HG02870 (cell line): ENCODE results near the gene CCL26.
A peak's percentile ranks its signal among the peaks of the same experiment; 100 is the strongest.
"Not testable (repeated sequence)": the region's sequence is repeated elsewhere in the genome, so short reads cannot be mapped to it uniquely, and the experiment has no call there.

Experiments used
- ATAC-seq: cut with Tn5 transposase; IDR thresholded peaks from one replicate; pipeline ENCODE4 v1.9.1; 2021; ENCODE audit warnings: mild to moderate bottlenecking, moderate library complexity; ENCODE audit not compliant: unreplicated experiment

Gene CCL26

DNA sequence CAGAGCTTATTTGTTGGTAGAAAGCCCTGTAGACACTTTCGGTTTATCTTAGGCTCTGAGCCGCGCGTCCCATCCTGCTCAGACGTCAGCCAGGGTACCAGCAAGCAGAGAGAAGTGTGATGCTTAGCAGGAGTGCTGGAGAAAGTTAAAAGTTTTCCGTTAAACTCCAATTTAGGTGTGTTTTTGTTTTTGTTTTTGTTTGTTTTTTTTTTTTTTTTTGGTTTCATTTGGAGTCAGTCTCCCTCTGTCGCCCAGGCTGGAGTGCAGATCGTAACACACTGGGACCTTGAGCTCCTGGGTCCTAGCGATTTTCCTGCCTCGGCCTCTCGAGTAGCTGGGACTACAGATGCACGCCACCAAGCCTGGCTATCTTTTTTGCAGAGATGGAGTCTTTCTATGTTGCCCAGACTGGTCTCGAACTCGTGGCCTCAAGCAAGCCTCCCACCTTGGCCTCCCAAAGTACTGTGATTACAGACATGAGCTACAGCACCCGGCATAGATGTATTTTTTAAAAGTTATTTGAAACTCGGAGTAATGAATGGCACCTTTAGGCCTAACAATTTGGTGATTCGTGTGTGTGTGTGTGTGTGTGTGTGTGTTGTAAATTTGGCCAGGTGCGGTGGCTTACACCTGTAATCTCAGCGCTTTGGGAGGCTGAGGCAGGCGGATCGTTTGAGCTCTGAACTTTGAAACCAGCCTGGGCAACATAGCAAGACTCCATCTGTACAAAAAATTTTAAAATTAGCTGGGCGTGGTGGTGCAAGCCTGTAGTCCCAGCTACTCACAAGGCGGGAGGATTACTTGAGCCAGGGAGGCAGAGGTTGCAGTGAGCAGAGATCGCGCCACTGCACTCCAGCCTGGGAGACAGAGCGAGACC lies 32.0 kb downstream of the CCL26 start:
- peak; percentile 18 for ATAC-seq

GRCh38 chr7:75738975-75739795 lies 32.8 kb downstream of the CCL26 start:
- ATAC-seq = peak; percentile 92

DNA sequence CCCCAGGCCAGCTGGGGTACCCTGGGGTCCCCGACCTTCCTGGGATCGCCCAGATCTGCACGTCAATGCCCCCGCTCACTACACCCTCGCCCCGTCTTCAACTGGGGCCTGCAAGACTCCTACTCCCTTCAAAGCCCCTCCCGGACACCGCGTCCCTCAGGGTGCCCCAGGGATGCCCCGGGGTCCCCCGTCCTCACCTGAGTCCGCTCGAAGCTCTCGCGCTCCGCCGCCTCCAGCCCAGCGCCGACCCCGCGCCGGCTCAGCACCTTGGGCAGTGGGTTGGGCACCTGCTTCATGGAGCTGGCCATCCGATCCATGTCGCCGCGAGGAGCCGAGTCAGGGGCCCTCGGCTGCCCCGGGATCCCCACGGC lies 33.4 kb downstream of the CCL26 start, which contains the start of gene HIP1:
HIP1 (minus strand) TSS at position 338 of the 371 bp plus-strand sequence; CDS start at position 317, 21 bp downstream.
- no peak for ATAC-seq

DNA sequence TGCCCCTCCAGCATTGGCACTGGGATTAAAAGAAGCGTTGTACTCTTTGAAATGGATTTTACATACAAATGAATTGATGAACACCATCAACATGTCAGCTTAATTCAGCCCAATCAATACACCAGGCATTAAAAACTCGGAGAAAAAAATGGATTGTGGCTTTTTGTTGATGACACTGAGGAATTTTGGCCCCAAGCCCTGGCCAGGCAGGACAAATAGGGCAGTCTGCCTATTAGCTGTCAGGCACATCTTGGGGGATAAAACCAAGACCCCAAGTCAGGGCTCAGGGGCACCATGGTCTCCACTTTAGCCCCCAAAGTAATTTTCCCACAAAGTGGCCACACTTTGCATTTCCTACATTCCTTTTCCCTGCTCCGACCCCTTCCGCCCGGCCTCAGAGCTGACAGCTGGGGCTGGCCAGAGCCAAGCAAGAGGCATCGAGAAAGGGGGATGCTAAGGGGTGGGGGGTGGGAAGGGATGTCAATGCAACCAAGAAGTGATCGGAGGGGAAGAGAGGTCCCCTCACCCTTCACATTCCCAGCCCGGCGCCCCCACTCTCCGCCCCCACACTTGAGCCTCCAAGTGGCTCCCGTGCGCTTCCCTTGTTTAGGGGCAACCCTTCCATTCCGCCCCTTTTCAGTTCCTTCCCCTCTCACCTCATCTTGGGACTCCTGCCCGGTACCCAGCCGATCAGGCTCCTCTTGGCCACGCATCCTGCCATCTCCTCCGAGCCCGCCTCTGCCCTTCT lies 34.0 kb downstream of the CCL26 start:
- no peak for ATAC-seq

- no peak for ATAC-seq
These were observed 36.2 kb downstream of the CCL26 start for GRCh38 chr7:75735581-75736350.

GRCh38 chr7:75734586-75735458 lies 37.2 kb downstream of the CCL26 start:
- no peak for ATAC-seq

- ATAC-seq = no peak
These were observed 39.0 kb downstream of the CCL26 start for GRCh38 chr7:75732764-75733630.

- ATAC-seq = no peak
These were observed 39.9 kb downstream of the CCL26 start for GRCh38 chr7:75732016-75732521.

DNA sequence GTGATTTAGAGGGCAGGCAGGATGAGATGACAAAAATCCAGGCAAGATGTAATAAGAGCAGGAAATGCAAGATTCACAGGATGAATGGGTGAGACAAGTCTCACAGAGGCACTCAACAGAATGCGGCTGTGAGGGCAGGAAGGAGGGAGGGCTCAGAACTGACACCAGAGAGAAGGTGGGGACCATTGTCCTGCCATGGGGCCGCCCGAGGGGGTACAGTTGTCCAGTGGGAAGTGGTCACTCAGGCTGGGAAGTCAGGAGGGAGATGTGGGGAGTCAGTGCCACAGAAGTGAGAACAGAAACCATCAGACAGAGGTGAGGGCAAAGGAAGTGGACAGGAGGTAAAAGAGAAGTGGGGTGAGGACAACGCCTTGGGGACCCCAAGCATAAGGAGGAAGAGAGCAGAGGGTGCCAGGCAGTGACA lies 42.1 kb downstream of the CCL26 start:
- ATAC-seq = no peak

DNA sequence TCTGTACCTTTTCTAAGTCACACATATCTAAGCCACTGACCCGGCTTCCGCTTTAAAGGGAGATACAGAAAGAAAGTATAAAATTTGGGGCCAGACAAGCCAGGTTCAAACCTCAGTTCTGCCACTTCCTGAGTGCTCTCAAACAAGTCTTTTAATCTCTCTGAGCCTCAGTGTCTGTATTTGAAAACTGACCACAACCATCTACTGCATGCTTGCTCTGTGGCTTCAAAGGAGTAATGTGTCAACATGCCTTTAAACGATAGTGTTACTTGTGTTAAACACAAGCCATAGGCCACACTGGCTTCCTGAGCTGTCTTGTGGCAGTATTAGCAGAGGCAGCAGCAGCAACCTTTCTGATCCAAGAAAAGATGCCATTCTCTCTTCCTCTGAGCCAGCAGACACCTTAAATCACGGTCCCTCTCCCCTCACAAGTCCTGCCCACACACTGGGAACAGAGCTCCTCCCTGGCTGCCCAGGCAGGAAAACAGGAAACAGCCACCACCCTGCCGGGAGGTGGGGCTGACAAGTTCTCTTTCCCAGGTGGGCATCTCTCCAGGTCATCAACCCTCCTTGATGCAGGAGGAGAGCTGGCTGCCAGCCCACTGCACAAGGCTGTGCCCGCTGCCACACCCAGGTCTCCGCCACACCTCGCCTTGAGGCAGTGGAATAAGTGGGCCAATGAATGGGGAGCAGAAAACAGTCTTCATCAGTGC lies 44.0 kb downstream of the CCL26 start:
- no peak for ATAC-seq

- ATAC-seq = not testable (repeated sequence)
These were observed 44.7 kb downstream of the CCL26 start for GRCh38 chr7:75727351-75727750.

GRCh38 chr7:75725306-75725705 lies 46.7 kb downstream of the CCL26 start:
- no peak for ATAC-seq

DNA sequence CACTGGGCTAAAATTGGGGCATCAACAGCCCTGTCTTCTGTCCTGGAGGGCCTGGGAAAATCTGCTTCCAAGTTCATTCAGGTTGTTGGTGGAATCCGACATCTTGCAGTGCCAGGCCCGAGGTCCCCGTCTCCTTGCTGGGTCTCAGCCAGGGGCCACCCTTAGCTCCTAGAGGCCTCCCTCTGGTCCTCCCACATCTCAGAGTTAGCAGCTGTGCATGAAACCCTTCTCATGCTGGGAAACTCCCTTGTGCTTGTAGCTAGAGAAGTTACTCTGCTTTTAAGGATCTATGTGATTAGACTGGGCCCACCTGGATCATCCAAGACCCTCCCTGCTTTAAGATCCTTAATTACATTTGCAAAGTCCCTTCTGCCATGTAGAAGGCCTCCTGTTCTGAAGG lies 48.6 kb downstream of the CCL26 start:
- no peak for ATAC-seq

GRCh38 chr7:75722373-75722772 lies 49.6 kb downstream of the CCL26 start:
- ATAC-seq = no peak

DNA sequence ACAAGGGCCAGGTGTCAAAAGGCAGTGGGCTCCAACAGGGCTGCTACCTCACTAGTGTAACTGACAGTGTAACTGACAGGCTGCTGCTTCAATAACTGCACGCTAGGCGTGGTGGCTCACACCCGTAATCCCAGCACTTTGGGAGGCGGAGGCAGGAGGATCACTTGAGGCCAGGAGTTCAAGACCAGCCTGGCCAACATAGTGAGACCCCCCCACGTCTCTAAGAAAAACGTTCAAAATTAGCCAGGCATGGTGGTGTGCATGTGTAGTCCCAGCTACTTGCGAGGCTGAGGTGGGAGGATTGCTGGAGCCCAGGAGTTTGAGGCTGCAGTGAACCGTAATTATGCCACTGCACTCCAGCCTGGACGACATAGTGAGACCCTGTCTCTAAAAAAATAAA lies 50.1 kb downstream of the CCL26 start:
- ATAC-seq = not testable (repeated sequence)

GRCh38 chr7:75721426-75721825 lies 50.6 kb downstream of the CCL26 start:
- no peak for ATAC-seq

DNA sequence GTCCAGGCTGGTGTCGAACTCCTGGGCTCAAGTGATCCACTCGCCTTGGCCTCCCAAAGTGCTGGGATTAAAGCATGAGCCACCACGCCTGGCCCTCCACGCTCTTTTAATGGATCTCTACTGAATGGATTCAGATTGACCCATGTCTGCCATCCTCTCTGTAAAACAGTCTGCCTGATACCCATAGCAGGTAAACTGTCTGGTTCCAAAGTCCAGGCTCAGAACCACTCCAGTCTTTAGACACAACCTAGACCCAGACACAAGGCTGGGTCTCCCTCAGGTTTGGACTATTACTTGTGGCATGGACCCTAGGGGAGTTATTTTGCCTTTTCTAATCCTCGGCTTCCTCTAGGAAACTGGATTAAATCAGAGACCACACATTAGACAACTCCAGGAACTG lies 52.4 kb downstream of the CCL26 start:
- ATAC-seq = no peak
